ENCODE results near the gene LRRC26. TPM values are rescaled to one million over a fixed set of nuclear protein-coding genes. Genes with fewer than 3 reads are reported as not detected.

The LRRC26 gene
- total RNA-seq, 2 donors from 2014 or later = 1.3 TPM; not detected in 1

GRCh38 chr9:137156567-137157375 lies 13.1 kb downstream of the LRRC26 start:
- Histone ChIP-seq H3K27me3 (peaks cover 0 to 16% of the 10 kb centered on the region in 2 donors), H3K9me3 (no peaks in the 10 kb centered on the region), H3K36me3 (replicated peaks in 1 of 2; ENCODE audit: insufficient read depth in 1 of 2, low read depth in 2 of 2) (no peaks in the 10 kb centered on the region), H3K4me3 (no peak overlapping the region), H3K4me1 (peaks cover 9% of the 10 kb centered on the region), H3K27ac (no peak overlapping the region)
- intact Hi-C loops (cut with DNase I) = no loop called here
- DNase-seq (peak in 1 of 4 donors; percentile 22), ATAC-seq (no peak)
- TF ChIP-seq, protein P1, sequence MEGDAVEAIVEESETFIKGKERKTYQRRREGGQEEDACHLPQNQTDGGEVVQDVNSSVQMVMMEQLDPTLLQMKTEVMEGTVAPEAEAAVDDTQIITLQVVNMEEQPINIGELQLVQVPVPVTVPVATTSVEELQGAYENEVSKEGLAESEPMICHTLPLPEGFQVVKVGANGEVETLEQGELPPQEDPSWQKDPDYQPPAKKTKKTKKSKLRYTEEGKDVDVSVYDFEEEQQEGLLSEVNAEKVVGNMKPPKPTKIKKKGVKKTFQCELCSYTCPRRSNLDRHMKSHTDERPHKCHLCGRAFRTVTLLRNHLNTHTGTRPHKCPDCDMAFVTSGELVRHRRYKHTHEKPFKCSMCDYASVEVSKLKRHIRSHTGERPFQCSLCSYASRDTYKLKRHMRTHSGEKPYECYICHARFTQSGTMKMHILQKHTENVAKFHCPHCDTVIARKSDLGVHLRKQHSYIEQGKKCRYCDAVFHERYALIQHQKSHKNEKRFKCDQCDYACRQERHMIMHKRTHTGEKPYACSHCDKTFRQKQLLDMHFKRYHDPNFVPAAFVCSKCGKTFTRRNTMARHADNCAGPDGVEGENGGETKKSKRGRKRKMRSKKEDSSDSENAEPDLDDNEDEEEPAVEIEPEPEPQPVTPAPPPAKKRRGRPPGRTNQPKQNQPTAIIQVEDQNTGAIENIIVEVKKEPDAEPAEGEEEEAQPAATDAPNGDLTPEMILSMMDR (IDR thresholded peaks at IDR 0.05) = no peak
- TF ChIP-seq POLR2A (IDR thresholded peaks at IDR 0.05) = no peak
- WGBS, 2 donors = 4 to 8% methylated on average over 5 to 62 of the region's 65 CpGs

GRCh38 chr9:137152844-137153405 lies 16.9 kb downstream of the LRRC26 start:
- Histone ChIP-seq H3K27ac (no peak overlapping the region), H3K27me3 (no peaks in the 10 kb centered on the region), H3K4me1 (peaks cover 6% of the 10 kb centered on the region), H3K9me3 (no peaks in the 10 kb centered on the region), H3K36me3 (replicated peaks in 1 of 2; ENCODE audit: insufficient read depth in 1 of 2, low read depth in 2 of 2) (no peaks in the 10 kb centered on the region), H3K4me3 (no peak overlapping the region)
- TF ChIP-seq, protein P1 (IDR thresholded peaks at IDR 0.05) = no peak
- WGBS, 2 donors = 83 to 94% methylated on average over 7 of the region's 7 CpGs
- DNase-seq = no peak
- intact Hi-C loops (cut with DNase I) = no loop called here
- no peak for ATAC-seq

DNA sequence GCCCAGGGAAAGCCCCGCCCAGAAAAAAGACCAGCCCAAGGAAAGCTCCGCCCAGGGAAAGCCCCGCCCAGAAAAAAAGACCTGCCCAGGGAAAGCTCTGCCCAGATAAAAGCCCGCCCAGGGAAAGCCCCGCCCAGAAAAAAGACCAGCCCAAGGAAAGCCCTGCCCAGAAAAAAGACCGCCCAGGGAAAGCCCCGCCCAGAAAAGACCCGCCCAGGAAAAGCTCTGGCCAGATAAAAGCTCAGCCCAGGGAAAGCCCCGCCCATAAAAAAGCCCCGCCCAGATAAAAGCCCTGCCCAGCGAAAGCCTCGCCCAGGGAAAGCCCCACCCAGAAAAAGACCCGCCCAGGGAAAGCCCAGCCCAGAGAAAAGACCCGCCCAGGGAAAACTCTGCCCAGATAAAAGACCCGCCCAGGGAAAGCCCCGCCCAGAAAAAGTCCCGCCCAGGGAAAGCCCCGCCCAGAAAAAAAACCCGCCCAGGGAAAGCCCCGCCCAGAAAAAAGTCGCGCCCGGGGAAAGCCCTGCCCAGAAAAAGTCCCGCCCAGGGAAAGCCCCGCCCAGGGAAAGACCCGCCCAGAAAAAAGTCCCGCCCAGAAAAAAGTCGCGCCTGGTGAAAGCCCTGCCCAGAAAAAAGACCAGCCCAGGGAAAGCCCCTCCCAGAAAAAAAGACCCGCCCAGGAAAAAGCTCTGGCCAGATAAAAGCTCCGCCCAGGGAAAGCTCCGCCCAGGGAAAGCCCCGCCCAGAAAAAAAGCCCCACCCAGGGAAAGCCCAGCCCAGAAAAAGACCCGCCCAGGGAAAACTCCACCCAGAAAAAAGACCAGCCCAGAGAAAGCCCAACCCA lies 19.0 kb downstream of the LRRC26 start:
- Histone ChIP-seq H3K4me3 (no peak overlapping the region), H3K4me1 (no peaks in the 10 kb centered on the region), H3K36me3 (replicated peaks in 1 of 2; ENCODE audit: insufficient read depth in 1 of 2, low read depth in 2 of 2) (no peaks in the 10 kb centered on the region), H3K27me3 (peaks cover 0 to 5% of the 10 kb centered on the region in 2 donors), H3K9me3 (no peaks in the 10 kb centered on the region), H3K27ac (no peak overlapping the region)
- TF ChIP-seq POLR2A (IDR thresholded peaks at IDR 0.05) = no peak
- TF ChIP-seq, protein P1 (IDR thresholded peaks at IDR 0.05) = no peak
- intact Hi-C loops (cut with DNase I) = no loop called here
- ATAC-seq (peak; percentile 65), DNase-seq (peak in 3 of 4 donors; percentile 56 to 76 (median 66))
- WGBS, 2 donors = 20 to 29% methylated on average over 32 to 34 of the region's 34 CpGs

DNA sequence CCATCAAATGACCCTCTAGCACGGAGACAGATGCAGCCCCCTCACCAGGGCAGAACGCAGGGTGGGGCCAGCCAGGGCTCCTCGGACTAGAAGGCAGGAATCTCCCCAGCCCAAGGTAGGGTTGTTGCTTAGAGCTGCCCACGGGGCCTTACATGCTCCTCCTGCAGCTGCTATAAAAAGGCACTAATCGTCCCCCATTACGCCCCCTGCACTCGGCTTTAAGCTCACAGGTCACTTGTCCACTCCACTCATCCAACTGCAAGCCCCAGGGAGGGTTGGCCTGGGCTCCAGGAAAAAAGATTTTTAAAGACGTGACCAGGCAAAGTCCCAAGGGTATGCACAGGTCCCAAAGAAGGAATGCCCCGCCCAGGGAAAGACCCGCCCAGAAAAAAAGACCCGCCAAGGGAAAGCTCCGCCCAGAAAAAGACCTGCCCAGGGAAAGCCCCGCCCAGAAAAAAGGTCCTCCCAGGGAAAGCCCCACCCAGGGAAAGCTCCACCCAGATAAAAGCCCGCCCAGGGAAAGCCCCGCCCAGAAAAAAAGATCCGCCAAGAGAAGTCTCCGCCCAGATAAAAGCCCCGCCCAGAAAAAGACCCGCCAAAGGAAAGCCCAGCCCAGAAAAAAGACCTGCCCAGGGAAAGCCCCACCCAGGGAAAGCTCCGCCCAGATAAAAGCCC lies 19.8 kb downstream of the LRRC26 start:
- Histone ChIP-seq H3K9me3 (no peaks in the 10 kb centered on the region), H3K4me1 (no peaks in the 10 kb centered on the region), H3K4me3 (no peak overlapping the region), H3K27me3 (peaks cover 0 to 5% of the 10 kb centered on the region in 2 donors), H3K27ac (no peak overlapping the region), H3K36me3 (replicated peaks in 1 of 2; ENCODE audit: insufficient read depth in 1 of 2, low read depth in 2 of 2) (no peaks in the 10 kb centered on the region)
- ATAC-seq (peak; percentile 16), DNase-seq (no peak)
- intact Hi-C loops (cut with DNase I) = no loop called here
- 44 to 53% methylated on average over 15 to 20 of the region's 20 CpGs for WGBS, 2 donors
- TF ChIP-seq POLR2A (IDR thresholded peaks at IDR 0.05) = no peak
- TF ChIP-seq, protein P1 (IDR thresholded peaks at IDR 0.05) = no peak
